Progenitor cell of endocrine pancreas (in vitro differentiated cells): ENCODE measurements around the gene NCOA1. TPM values are rescaled to one million over a fixed set of nuclear protein-coding genes. Genes with fewer than 3 reads are reported as not detected.
"Not testable (repeated sequence)": the region's sequence is repeated elsewhere in the genome, so short reads cannot be mapped to it uniquely, and the experiment has no call there.

Source experiments
- DNase-seq: peaks from one replicate; pipeline ENCODE4 v3.0.0; 2021; ENCODE audit warnings: low spot score; ENCODE audit not compliant: unreplicated experiment
- H3K27ac Mint-ChIP-seq: 2 replicates; pipeline ENCODE4 v1.8.0; 2021; ENCODE audit warnings: mild to moderate bottlenecking, moderate library complexity, mixed read lengths
- H3K27me3 Mint-ChIP-seq: 2 replicates; pipeline ENCODE4 v1.8.0; 2021; ENCODE audit warnings: mixed read lengths
- H3K36me3 Mint-ChIP-seq: 2 replicates; pipeline ENCODE4 v1.8.0; 2022; ENCODE audit warnings: mixed read lengths; ENCODE audit not compliant: insufficient read depth
- H3K4me1 Mint-ChIP-seq: 2 replicates; pipeline ENCODE4 v1.8.0; 2021; ENCODE audit warnings: low read depth, mixed read lengths
- H3K4me3 Mint-ChIP-seq: 2 replicates; pipeline ENCODE4 v1.8.0; 2021; ENCODE audit warnings: low read depth, mild to moderate bottlenecking, moderate library complexity, mixed read lengths
- H3K9me3 Mint-ChIP-seq: 2 replicates; pipeline ENCODE4 v1.8.0; 2021; ENCODE audit warnings: low read depth, mixed read lengths
- CTCF ChIP-seq: fragments of 200-600 bp; sonication (generic); IDR thresholded peaks from one replicate; pipeline ENCODE4 v1.5.0; 2021; ENCODE audit warnings: antibody characterized with exemption, mild to moderate bottlenecking; ENCODE audit not compliant: unreplicated experiment
- total RNA-seq: library from RNA; stranded (reverse); gene quantifications from 2 replicates; pipeline ENCODE4 v1.2.1, GENCODE V29; 2021

The NCOA1 gene
- total RNA-seq, 1 donor from 2014 or later = 32.3 TPM

- no peak for DNase-seq
- no peak for TF ChIP-seq CTCF
- H3K27me3 Mint-ChIP-seq = no peaks in the 10 kb centered on the region
- no peak overlapping the region for H3K27ac Mint-ChIP-seq
- peaks cover 10% of the 10 kb centered on the region for H3K9me3 Mint-ChIP-seq
- H3K4me1 Mint-ChIP-seq = peaks cover 8% of the 10 kb centered on the region
- H3K4me3 Mint-ChIP-seq = no peak overlapping the region
- H3K36me3 Mint-ChIP-seq = peaks cover 5% of the 10 kb centered on the region
Measured at GRCh38 chr2:24521975-24522639, 31.1 kb downstream of the NCOA1 start.

- H3K27me3 Mint-ChIP-seq = no peaks in the 10 kb centered on the region
- peaks cover 15% of the 10 kb centered on the region for H3K36me3 Mint-ChIP-seq
- DNase-seq = no peak
- peaks cover 18% of the 10 kb centered on the region for H3K9me3 Mint-ChIP-seq
- H3K4me3 Mint-ChIP-seq = no peak overlapping the region
- peaks cover 1% of the 10 kb centered on the region for H3K4me1 Mint-ChIP-seq
- H3K27ac Mint-ChIP-seq = no peak overlapping the region
- no peak for TF ChIP-seq CTCF
Measured at GRCh38 chr2:24527536-24527935, 36.5 kb downstream of the NCOA1 start.

- Mint-ChIP-seq H3K27ac (no peak overlapping the region), H3K9me3 (peaks cover 21% of the 10 kb centered on the region), H3K36me3 (peaks cover 21% of the 10 kb centered on the region), H3K27me3 (no peaks in the 10 kb centered on the region), H3K4me1 (no peaks in the 10 kb centered on the region), H3K4me3 (no peak overlapping the region)
- DNase-seq = no peak
- TF ChIP-seq CTCF = no peak
Measured at GRCh38 chr2:24530796-24531195, 39.7 kb downstream of the NCOA1 start.

- not testable (repeated sequence) for H3K4me3 Mint-ChIP-seq, H3K27me3 Mint-ChIP-seq, H3K4me1 Mint-ChIP-seq, DNase-seq, H3K27ac Mint-ChIP-seq
- Mint-ChIP-seq H3K36me3 (peaks cover 21% of the 10 kb centered on the region), H3K9me3 (peaks cover 21% of the 10 kb centered on the region)
Measured at GRCh38 chr2:24531610-24532009, 40.6 kb downstream of the NCOA1 start.

- DNase-seq, H3K4me3 Mint-ChIP-seq, H3K4me1 Mint-ChIP-seq, H3K27me3 Mint-ChIP-seq, H3K27ac Mint-ChIP-seq: not testable (repeated sequence)
- Mint-ChIP-seq H3K9me3 (peaks cover 21% of the 10 kb centered on the region), H3K36me3 (peaks cover 21% of the 10 kb centered on the region)
Measured at GRCh38 chr2:24532057-24532456, 41.0 kb downstream of the NCOA1 start.

DNA sequence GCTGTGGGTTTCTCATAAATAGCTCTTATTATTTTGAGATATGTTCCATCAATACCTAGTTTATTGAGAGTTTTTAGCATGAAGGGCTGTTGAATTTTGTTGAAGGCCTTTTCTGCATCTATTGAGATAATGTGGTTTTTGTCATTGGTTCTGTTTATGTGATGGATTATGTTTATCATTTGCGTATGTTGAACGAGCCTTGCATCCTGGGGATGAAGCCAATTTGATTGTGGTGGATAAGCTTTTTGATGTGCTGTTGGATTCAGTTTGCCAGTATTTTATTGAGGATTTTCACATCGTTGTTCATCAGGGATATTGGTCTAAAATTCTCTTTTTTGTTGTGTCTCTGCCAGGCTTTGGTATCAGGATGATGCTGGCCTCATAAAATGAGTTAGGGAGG, 42.5 kb downstream of the NCOA1 start:
- DNase-seq, H3K4me1 Mint-ChIP-seq, H3K4me3 Mint-ChIP-seq, H3K27me3 Mint-ChIP-seq, H3K27ac Mint-ChIP-seq: not testable (repeated sequence)
- Mint-ChIP-seq H3K36me3 (peaks cover 18% of the 10 kb centered on the region), H3K9me3 (peaks cover 18% of the 10 kb centered on the region)

DNA sequence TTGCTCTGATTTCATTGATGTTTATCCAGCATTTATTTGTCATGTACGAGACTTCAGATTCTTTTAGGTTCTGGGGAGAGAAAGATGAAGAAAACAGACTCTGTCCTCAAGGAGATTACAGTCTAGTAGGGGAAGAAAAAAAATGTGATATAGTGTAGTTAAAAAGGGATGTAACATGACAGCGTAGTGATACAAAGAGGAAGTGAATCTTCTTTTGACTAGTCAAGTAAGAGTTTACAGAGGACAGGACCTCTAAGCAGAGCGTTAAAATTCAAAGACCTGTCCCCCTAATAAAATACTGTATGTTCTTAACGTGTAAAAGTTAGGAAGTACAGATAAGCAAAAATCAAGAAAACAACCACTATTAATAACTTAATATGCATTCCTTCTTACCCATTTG, 47.7 kb downstream of the NCOA1 start:
- no peak for TF ChIP-seq CTCF
- Mint-ChIP-seq H3K27ac (no peak overlapping the region), H3K9me3 (peaks cover 28% of the 10 kb centered on the region), H3K36me3 (peaks cover 17% of the 10 kb centered on the region), H3K4me3 (no peak overlapping the region), H3K27me3 (no peaks in the 10 kb centered on the region), H3K4me1 (no peaks in the 10 kb centered on the region)
- DNase-seq = no peak
